Fibroblast of skin of left quadriceps (primary cell): Measurements from ENCODE around the gene DPP4.
"Not testable (repeated sequence)": the region's sequence is repeated elsewhere in the genome, so short reads cannot be mapped to it uniquely, and the experiment has no call there.

ENCODE experiments used
- DNase-seq, 2 experiments: peaks; one replicate each; pipeline ENCODE4 v3.0.0-alpha.2; 2013; ENCODE audit warnings: low read depth in 2 of 2

The DPP4 gene

DNA sequence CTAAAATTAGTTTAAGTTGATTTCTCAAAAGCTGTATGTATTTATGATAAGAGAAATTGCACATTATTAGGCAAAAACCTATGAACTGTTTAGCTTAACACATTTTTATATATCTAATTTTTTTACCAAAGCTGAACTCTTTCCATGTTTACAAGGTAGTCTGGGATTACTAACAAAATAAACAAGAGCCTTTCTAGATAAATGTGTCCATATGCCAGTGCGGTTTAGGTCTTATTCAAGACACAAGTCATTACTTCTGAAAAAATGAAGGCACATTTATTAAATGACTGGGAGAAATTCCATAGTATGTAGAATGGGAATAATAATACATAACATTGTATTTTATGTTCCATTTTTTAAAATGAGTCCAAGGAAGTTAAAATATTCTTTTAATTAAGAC lies 82.0 kb downstream of the DPP4 start:
- no peak for DNase-seq

DNA sequence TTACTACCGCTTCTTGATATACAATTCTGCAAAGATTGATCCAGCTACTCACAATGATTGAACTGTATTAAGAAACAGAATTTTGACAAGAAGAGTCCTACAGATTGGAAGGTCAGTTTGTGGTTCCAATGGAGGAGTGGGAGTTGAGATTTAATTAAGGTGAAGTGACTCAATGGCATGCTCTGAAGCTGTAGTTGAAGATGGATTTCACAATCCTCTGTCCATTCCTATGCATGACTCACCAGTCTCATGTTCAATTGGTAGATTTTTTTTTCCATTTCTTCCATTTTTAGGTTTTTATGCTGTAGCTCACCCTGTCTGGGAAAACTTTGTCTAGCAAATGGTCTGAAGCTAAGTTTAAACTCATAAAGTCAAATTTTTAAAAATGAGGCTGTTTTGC lies 83.3 kb downstream of the DPP4 start:
- peak; percentile 72 to 73 for DNase-seq

DNA sequence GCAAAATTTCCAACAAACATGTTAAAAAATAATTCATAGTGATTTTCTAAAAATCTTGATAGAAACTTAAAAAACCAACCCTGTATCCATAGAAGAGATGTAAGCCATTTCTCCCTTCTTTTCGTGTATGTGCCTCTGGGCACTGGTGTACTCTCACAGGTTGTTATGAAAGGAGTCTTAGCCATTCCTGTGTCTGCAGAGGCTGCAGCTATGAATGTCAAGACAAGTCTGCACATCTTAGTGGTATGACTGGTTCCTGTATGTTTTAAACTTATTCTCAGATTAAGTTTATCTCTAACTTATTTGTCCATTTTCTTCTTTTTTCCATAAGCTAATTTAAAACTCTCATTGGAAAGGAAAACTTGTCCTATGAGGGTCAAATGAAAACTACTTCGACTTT lies 84.0 kb downstream of the DPP4 start:
- no peak for DNase-seq

DNA sequence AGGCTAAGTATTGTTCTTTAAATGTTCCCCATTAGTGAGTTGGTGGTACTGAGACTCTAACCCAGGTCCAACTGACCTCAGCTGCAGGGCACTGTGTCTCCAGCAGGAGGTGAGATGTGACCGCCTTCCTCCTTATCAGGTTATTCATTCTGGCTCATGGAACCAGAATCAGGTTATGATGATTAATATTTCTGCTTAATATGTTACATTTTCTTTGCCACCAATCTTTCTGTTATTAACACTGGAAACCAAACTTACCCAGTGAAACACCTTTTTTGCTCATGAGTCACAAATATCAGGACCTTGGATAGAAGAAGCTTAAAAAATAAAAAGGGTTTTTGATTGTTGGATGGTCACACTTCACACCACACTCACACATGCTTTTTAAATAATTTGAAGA lies 85.4 kb downstream of the DPP4 start:
- DNase-seq, result no peak

DNA sequence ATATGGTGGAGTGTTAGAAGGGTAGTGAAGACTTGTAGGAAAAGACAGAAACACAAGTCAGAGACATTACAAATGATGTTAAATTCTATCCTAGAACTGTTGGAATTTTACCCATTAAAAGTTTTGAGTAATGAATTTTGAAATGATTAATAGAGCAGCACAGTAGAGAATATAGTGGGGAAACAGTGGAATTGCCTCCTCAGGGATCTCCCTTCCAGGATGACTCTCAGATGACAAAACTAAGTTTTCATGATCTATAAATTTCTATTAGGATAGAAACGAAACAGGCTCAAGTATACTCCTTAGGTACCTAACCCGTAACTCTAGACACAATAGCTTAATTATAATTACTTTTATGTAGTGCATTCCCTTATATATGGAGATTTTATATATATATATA lies 86.7 kb downstream of the DPP4 start:
- DNase-seq, result no peak

DNA sequence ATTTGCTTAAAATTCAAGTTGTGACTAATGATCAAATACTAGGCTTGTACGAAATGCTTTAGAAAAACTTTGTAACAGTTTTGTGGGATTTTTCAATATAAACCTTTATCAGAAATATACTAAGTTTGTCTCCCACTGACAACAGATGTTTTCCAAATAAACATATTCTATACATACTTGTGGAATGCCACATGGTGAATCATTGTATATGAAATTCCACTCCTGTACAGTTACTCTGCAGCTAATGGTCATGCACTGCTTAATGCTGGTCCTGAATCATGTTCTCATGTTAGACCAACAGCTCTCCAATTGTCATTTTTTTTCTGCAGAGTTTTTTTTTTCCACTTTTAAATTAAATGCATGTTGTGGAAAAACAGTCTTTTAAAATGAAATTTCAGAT lies 90.1 kb downstream of the DPP4 start:
- DNase-seq, result peak; percentile 48 to 59

DNA sequence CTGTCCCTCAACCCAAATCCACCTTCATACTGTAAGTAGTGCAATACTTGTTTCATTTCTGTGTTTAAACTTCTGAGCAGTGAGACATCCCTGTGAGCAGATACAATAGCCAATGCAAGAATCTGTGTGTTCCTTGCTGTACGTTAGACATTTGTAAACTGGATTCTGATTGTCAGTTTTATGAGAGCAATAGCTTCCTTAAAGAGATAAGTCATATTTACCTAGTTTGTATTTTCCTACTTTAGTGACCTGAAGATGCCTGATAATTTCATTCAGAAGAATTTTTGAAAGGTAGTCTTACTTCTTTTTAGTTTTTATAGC lies 90.7 kb downstream of the DPP4 start:
- no peak for DNase-seq

DNA sequence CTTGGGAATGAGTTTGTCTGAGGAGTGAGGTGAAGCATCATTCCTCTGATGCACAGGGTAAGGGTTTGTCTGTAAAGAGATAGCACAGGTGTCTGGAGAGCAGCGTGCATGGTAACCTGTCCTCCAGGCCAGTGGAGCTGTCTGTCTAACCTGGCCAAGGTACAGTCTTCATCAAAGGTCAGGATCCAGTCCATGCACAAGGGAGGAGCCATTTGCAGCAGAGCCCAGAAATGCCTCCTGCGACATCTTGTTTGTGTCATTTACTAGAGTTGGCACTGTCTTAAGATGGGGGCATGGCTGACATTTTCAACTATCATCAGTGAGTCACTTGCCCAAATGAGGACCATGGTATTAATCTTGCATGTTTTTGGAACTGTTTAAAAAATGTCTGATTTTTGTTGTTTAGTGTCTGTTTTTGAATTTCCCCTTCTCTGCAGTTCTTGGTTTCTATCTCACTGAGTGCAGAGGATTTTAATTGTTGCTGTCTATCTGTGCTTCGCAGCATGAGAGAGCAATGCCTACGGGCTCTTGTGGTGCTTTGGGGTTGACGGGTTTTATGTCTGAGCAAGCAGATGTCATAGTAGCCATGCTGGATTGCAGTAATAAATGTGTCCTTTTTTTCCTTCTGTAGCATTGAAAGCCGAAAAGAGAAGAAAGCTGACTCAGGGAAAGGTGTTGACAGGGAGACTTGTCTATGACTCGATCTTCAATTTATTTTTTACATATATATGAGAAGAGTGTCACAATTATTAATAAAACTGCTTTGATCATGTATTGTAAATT lies 91.3 kb downstream of the DPP4 start:
- no peak for DNase-seq

DNA sequence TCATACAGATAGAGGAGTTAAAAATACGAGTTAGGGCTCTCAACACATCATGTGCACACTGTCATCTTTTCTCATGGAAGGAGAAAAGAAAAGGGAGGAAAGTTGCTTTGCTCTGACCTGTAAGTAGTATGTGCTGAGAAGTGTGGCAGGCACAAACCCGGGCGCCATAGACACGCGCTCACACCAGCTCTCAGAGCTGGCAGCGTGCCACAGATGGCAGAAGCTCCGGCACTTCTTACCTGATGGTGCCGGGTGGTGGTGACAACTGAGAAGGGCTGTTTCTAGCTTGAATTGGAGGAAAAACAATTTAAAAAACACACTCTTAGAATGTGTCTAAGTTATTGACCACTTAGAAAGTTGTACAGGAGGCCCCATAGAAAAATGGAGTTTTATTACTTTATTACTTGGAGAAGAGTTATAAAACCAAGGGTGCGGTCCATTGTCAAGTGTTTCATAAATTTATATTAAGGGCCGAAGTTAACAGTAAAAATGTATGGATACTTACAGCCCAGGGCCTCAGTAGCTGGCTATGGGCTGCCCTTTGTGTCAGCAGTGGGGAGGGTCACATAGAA lies 92.2 kb downstream of the DPP4 start:
- DNase-seq, result no peak

DNA sequence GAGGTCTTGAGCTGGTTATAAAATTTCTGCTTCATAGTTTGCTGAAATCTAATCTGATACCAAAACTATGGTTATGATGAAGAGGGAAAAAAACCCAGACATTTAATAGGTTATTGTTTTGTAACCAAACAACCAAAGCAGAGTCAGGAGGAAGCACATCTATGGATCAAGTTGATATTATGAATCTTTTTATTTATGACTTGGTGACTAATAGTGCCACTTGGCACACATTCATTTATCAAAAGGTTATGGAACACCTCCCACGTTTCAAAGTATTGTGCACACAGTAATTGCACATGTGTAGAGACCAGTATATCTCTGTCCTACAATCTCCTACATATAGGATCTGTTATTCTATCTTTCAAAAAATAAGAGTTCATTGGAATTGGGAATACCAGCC lies 93.0 kb downstream of the DPP4 start:
- no peak for DNase-seq

DNA sequence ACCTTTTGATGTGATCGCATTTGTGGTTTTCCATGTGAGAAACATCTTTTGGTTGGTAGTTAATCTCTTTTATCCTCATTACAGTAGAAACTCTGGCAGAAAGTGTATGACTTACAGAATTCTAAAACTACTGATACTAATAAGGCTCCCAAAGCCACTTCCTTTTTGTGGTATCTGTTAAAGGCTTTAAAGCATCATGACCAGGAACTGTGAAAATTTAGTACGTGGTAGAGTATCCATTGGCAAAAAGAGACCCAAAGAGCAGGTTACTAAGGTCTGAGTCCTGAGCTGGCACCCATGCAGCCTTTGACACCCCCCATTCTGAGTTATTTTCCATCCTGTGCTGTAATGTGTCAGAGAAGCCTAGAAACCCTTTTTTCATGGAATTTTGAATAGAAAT lies 94.5 kb downstream of the DPP4 start:
- no peak for DNase-seq

DNA sequence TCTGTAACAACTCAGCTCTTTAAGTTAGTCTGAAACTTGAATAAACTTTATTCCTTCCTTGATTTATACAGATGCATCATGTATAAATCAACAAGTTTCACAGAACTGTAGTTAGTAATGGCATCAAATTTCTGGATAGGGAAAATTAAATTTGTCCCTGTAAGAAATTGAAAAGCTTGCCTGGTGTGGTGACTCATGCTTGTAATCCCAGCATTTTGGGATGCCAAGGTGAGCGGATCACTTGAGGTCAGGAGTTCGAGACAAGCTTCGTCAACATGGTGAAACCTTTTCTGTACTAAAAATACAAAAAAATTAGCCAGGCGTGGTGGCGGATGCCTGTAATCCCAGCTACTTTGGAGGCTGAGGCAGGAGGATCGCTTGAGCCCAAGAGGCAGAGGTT lies 96.1 kb downstream of the DPP4 start:
- DNase-seq, result not testable (repeated sequence)

DNA sequence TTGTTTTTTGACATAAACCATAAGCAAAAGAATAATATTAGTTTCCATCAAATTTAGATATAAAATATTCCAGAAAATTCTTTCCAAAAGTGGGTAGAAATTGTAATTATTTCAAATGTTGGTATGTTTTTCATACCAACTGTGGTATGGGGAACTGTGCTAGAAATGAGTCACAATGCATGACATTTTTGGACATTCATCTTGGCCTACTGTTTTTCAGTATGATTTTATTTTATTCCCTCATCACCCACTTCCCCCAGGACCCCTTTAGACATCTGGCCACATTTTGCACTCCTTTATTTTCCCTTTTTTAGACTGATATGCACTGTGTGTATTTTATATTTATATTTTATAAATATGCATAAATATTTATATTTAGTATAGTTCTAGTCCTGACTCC lies 97.1 kb downstream of the DPP4 start:
- no peak for DNase-seq

DNA sequence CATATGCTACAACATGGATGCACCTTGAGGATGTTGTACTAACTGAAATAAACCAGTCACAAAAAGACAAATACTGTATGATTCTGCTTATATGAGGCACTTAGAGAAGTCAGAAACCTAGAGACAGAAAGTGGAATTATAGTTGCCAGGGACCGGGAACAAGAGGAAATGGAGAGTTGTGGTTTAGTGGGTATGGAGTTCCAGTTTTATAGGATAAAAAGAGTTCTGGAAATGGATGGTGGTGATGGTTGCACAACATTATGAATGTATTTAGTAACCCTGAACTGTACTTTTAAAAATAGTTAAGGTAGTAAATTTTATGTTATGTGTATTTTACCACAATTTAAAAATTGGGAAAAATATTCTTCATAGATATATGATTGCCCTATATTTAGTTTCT lies 97.7 kb downstream of the DPP4 start:
- no peak for DNase-seq

DNA sequence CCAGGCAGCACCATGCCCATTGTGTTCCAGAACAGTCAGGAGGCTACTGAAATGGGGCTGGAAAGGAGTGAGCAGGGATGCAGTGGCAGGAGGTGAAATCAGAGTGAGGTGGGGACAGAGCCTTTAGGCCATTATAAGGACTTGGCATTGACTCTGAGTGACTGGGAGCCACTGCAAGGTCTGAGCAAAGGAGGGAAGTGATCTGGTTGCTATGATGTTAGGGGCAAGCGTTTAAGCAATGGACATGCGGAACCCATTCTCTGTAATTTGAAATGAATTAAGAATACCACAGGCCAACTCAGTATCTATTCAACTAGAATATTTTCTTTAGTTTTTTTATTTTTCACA lies 98.2 kb downstream of the DPP4 start:
- no peak for DNase-seq

DNA sequence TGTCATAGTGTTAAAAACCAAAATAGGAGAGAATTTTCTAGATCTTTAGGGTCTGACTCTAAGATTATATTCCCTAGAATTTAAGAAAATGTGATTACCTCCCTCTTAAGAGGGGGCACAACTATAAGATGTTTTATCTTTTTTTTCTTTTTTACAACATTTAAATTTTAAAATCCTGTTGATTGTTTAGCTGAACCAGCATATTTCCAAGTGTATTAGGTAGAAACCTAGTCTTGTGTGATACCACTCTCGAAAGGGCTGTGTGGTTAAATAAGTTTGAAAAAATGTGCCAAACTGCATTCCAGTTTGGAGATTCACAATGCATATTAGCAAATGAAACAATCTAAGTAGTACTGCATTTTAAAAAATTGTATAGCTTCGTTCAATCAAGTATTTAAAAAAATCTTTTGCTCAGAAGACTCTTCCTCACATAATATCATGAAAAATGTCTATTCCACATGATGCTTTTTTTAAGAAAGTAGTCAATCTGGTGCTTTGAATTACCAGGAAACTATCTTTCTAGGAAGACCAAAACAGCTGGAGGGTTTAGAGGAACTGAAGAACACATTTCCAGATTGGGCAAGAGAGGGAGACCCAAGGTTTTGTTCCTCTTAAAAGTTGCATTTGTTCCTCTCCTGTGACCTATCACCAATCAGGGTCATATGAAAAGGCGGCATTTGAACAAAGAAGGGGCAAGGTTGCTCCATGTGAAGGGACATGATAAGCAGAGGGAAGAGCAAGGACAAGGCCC lies 98.8 kb downstream of the DPP4 start:
- DNase-seq, result no peak

DNA sequence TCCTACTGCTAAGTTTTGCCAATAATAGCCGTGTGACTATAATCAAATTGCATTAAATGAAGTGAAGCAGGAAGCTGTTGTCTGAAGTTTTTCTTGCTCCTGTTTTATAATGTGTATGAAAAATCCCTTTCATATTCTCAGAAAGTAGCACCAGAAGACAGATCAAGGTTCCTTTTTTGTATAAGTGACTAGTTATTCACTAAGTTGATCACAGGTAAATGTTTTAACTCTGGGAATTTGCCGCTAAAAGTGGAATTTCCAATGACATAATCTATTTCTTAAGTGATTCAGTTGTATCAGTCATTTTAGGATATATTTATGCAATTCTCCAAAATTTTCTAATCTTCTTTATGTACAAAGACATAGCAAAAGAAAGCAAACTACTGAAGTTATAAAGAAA lies 99.6 kb downstream of the DPP4 start:
- no peak for DNase-seq

DNA sequence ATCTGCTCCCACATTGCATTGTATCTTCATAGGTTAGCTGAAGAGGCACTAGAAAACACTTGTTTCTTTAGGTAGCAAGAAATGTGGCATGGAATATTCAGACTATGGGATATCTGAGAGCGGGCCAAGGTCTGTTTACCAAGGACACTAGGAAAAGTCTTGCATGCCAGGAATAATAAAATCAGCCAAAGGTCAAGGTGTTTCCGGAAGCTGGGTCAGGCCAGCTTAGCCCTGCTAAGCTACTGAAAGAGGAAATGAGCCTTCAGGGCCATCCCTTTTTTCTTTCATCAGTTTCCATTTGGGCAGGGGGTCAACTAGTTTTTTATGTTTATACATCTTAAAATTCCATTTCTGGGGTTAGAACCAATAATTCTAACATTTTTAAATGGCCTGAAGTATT lies 101.1 kb downstream of the DPP4 start:
- DNase-seq, result no peak

DNA sequence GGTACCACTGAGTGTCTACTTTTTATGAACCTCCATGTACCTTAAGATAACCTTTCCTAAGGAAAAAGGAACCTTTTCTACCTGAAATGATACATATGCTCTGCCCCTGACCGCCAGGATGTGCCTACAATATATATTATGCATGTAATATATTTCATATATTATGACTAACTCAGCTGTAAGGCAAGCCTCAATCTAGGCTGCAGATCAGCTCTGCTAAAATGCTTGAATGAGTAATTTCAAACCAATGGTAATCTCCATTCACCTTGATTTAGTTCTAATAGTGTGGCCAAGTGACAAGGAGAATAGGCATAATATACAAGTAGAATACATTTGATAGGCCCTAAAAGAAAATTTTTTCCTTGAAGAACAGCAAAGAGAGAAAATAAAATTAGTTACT lies 101.8 kb downstream of the DPP4 start:
- DNase-seq, result no peak

DNA sequence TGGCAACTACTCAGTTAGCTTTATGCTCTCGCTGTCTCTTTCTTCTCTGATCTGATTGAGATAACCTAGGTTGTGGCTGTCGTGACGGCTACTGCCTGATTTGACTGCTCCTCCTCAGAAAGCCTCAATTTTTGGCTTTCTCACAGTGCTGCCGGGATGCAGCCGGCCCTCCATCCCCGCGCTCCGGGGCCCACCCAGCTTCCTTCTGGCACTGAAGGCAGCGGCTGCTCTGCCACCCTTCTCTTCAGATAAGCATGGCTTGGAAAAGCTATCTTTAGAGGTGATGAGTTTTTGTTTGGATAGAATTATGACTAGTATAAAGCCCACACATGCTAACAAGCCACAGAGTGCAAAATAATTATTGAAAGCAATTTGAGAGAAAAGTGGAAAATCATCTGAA lies 102.5 kb downstream of the DPP4 start:
- DNase-seq, result no peak

DNA sequence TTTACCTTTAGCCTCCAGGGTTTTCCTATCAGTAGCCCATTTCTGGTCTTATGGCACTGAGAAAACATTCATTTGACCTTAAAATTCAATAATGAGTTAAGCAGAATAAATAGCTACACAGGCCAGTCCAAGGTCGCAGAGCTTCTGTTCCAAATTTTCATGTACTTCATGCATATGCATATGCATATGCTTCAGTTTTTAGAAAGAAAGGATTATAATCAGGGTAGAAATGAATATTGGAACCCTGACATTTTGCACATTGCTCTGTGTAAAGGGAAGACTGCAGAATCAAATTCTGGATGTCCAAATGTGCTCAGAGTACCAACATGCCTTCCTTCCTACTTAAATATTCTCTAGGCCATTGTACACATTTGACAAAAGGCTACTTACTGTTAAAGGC lies 104.9 kb downstream of the DPP4 start:
- no peak for DNase-seq

DNA sequence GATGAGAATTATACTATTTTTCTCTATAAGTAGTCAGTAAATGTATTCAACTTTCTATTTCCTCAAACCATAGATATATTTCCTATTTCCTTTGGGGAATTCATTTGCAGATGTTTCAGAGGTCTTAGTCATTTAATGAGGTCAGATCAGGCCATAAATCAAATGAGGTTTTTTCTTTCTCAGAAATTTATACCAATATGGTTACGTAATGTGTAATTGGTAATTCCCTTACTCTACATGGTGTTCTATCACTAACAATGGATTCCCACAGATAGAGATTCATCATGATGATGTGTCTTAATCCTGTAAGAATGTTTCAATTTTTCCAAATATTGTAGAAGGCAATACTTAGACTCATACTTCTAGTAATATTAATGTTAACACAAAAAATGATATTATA lies 108.0 kb downstream of the DPP4 start:
- no peak for DNase-seq

DNA sequence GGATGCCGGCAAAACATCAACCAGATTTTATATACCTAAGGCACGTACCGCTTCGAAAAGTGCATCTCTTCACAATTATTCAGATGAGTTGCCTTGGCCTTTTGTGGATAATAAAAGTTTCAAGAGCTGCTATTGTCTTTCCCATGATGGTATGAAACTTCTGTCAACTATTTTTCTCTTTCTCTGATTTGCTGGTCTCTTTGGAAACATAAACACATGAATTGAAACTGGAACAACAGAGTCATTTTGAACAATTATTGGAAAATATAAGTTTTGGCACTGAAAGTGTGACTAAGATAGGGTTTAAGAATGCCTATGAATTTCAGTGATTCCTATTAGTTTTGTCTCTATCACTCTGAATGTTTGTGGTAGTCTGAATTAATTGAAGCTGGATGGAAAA lies 109.9 kb downstream of the DPP4 start:
- DNase-seq, result no peak

DNA sequence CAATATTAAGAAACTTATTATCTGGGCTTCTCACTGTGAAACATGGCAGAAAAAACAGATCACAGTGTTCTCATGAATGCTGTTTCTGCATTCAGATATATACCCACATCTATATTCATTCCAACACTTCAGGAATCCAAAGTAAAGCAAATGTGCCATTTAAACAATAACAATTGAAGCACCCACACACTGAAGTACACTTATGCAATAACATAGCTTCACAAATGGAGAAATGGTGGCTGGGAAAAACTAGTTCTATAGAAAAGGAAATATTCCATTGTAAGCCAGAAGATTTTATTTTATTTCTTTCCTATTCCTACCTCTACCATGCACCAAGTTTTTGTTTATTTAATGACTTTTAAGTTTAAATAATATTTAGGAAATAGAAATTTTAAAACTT lies 111.9 kb downstream of the DPP4 start:
- no peak for DNase-seq
